NCI-H2029 (cell line): ENCODE measurements around the gene PTPA.
"Not testable (repeated sequence)": the region's sequence is repeated elsewhere in the genome, so short reads cannot be mapped to it uniquely, and the experiment has no call there.

Experiments
- DNase-seq: peaks from one replicate; lab custom pipeline; 2025; lab: John Stamatoyannopoulos, UW

The PTPA gene

GRCh38 chr9:129160712-129161533 lies 49.7 kb downstream of the PTPA start:
- DNase-seq: no peak

- no peak for DNase-seq
These were observed 50.3 kb downstream of the PTPA start for GRCh38 chr9:129161534-129161837.

- no peak for DNase-seq
These were observed 51.4 kb downstream of the PTPA start for GRCh38 chr9:129162497-129163197.

GRCh38 chr9:129163198-129163670 lies 52.0 kb downstream of the PTPA start:
- not testable (repeated sequence) for DNase-seq

GRCh38 chr9:129163753-129164152 lies 52.5 kb downstream of the PTPA start:
- no peak for DNase-seq

- DNase-seq: peak; percentile 58
These were observed 53.2 kb downstream of the PTPA start for GRCh38 chr9:129164246-129164930.

GRCh38 chr9:129165198-129165597 lies 54.0 kb downstream of the PTPA start:
- no peak for DNase-seq

GRCh38 chr9:129166623-129167557 lies 55.7 kb downstream of the PTPA start:
- DNase-seq: peak; percentile 46

- DNase-seq: no peak
These were observed 59.0 kb downstream of the PTPA start for GRCh38 chr9:129170229-129170628.

- no peak for DNase-seq
These were observed 61.0 kb downstream of the PTPA start for GRCh38 chr9:129171993-129172751.

GRCh38 chr9:129172816-129173215 lies 61.6 kb downstream of the PTPA start:
- DNase-seq: no peak

- no peak for DNase-seq
These were observed 62.3 kb downstream of the PTPA start for GRCh38 chr9:129173296-129174101.

GRCh38 chr9:129174102-129174723 lies 63.0 kb downstream of the PTPA start:
- peak; percentile 83 for DNase-seq

- peak; percentile 48 for DNase-seq
These were observed 63.7 kb downstream of the PTPA start for GRCh38 chr9:129174724-129175514.

- DNase-seq: no peak
These were observed 64.3 kb downstream of the PTPA start for GRCh38 chr9:129175515-129175824.

- DNase-seq: peak; percentile 74
These were observed 64.8 kb downstream of the PTPA start for GRCh38 chr9:129175825-129176633.

- peak; percentile 25 for DNase-seq
These were observed 65.7 kb downstream of the PTPA start for GRCh38 chr9:129176701-129177442.
